ENCODE data around the gene OTC.

Gene OTC

DNA sequence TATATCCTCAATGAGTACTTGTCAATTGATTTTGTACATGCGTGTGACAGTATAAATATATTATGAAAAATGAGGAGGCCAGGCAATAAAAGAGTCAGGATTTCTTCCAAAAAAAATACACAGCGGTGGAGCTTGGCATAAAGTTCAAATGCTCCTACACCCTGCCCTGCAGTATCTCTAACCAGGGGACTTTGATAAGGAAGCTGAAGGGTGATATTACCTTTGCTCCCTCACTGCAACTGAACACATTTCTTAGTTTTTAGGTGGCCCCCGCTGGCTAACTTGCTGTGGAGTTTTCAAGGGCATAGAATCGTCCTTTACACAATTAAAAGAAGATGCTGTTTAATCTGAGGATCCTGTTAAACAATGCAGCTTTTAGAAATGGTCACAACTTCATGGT is at the start of gene OTC:
TSS of gene OTC (plus strand) at position 243 of the 400 bp plus-strand sequence. CDS start at position 336, 93 bp downstream.
- DNase-seq, result no peak

DNA sequence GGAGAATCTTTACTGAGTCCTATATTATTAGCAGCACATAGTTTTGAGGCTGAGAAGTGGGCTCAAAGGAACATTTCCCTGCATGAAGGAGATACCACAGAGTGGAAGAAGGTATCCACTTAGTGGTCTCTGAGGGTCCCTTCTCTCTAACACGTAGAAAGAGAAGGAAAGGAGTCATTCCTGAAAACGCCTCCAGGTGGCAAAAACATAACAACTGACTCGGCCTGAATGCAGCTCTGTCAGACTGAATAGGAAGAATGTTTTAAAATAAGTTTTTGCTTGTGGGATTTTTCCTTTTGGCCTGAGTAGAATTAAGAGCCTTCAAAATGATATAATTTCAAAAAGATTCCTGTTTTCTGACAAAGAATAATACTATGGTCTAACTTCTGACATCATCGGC is 48.4 kb upstream of the OTC start:
- no peak for DNase-seq

DNA sequence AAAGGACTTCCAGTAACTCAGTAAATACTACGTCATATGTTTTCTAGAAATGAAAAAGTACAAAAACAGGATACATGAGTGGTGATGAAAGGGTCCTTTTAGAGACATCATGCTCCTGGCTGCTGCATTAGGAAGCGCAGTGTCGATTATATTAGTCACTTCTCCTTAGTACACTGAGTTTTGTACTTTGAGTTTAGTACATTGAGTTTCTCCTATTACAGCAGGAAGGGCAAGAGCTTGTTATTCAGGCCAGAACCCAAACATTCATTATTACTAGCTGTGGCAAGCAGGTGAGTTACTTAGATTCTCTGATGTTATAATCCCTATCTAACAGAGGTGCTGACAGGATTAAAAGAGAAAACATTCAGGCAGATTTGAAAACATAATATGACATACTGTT is 46.4 kb upstream of the OTC start:
- DNase-seq, result no peak

- DNase-seq, result no peak
Observed at GRCh38 chrX:38311743-38312142, 40.7 kb upstream of the OTC start.

DNA sequence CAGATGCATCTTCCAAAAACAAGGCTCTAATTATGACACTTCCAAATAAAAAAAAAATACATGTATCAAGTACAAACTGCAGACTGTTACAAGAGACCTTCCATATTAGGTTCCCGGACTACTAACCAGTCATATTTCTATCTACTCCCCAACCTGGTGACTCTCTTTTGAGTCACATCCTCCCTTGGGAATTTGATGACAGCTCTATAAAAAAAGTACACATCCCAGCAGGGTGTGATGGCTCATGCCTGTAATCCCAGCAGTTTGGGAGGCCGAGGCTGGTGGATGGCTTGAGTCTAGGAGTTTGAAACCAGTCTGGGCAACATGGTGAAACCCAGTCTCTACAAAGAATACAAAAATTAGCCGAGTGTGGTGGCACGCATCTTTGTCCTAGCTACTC is 40.0 kb upstream of the OTC start:
- DNase-seq, result peak; percentile 93

GRCh38 chrX:38313190-38313589 is 39.2 kb upstream of the OTC start:
- peak; percentile 49 for DNase-seq

DNA sequence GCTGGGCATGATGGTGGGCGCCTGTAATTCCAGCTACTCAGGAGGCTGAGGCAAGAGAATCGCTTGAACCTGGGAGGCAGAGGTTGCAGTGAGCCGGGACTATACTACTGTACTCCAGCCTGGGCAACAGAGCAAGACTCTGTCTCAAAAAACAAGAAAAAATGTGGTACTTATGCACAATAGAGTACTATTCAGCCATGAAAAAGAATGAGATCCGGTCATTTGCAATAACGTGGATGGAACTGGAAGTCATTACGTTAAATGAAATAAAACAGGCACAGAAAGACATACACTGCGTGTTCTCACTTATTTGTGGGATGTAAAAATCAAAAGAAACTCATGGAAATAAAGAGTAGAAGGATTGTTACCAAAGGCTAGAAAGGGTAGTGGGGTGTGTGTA is 37.2 kb upstream of the OTC start:
- no peak for DNase-seq

- no peak for DNase-seq
Observed at GRCh38 chrX:38318196-38318595, 34.2 kb upstream of the OTC start.

DNA sequence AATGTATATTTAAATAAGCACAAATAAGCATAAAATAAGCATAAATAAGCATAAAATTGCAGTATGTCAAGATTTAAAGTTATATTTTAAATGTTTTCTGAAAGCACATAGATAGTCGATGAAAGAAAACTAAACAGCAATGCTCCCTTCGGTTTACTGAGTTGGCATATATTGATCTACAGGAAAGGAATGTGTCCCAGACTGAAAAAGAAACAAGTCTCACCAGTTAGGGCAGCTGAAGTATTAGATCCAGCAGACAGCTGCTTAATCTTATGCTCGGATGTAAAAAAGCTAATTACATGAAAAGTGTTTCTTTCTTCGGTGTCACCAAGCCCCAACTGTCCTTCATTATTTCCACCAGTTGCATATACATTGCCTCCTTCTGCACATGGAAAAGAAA is 33.8 kb upstream of the OTC start:
- DNase-seq, result no peak

- no peak for DNase-seq
Observed at GRCh38 chrX:38320819-38321218, 31.6 kb upstream of the OTC start.

DNA sequence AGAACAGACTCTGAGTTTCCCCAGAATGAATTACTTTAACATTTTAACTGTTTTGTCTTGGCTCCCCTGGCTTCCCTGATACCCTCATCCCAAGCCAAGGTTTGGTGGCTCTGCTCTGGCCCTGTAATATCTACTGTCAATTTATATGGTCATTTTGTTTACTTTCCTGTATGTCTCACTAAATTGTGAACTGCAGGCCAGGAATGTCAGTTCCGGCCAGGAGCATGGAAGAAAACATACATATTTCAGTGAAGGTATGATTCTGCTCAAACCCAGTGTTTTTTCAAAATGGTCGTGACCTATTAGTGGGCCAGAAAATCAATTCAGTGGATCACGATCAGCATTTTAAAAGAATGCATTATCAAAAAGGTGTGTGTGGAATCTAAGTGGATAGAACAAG is 26.3 kb upstream of the OTC start:
- no peak for DNase-seq

GRCh38 chrX:38327007-38327774 is 25.2 kb upstream of the OTC start, which contains the start of gene RPGR:
Gene RPGR, minus strand, starts transcription at chrX:38327509. Its CDS starts 142 bp downstream, at chrX:38327367.
- peak; percentile 93 for DNase-seq

DNA sequence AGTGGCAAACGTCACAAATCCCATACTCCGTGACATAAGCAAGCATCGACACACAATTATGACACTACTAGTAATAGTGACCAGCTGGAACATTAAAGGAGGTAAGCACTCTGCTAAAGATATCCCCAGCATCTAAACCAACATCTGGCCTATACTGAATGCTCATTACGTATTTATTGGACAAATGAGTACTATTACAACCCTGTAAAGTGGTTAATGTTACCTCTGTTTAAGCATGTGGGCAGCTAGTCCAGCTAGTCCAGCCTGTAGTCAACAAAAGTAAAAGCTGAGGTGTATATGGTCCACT is 24.7 kb upstream of the OTC start:
- no peak for DNase-seq

DNA sequence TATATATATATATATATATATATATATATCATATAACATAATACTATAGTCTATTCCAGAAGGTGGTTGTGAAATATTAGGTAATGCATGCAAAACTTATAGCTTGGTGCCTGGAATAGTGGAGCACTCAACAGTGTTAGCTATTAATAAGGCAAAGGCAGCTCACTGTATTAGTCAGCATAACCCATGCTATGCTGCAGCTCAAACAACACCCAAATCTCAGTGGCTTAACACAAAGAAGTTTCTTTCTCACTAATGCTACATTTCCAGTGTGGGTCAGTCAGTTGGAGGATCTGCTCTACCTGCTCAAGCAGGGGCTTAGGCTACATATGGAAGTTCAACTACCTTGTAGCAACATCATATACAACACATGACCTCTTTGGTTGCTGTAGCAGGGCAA is 19.9 kb upstream of the OTC start:
- no peak for DNase-seq

GRCh38 chrX:38335382-38335781 is 17.0 kb upstream of the OTC start:
- no peak for DNase-seq

DNA sequence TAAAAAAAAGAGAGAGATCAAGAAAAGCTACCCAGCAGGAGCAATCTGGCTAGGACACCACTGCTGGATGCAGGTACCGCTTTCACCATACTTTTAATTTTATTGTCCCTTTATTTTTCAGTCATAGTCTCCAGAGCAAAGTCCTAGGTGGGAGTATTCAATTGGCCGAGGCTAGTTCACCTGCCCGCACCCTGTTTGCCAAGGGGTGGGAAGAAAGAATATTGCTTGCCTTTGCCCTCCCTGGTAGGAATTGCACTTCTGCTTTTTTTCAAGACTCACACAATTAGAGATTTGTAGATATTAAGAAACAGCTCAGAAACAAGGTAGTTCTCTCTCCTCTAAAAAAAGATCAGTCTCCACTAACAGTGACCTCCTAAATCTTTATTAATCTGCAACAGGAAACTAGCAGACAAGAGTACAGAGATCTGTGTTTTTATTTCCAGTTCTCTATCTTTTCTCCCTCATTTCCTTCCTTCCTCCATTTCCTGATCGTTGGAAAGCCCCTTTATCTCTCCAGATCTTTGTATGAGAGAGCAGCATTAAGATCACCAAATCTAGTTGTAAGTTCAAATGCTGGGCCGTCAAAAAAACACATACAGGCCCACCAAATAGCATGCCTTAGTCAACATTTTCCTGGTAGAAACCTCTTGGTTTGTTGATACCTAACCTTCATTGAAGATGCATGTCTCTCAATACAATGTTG is 15.7 kb upstream of the OTC start:
- DNase-seq, result no peak

DNA sequence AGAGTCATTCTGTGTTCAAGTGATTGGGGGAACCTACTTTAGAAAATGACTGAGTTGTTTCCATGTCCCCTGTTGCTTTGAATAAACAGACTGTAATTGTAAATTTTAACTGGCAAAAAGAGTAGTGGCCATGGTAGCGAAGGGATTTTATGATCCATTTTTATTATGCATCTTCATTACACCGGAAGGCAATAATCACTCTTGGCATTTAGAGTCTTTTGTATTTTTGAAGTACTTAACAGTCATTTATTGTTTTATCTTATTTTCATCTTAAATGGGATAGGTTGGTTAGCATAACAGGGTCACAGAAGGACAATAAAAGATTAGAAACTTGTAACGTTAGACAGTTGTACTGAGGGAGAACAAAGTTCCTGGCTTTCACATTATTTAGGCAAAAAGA is 11.0 kb upstream of the OTC start:
- DNase-seq, result no peak

- no peak for DNase-seq
Observed at GRCh38 chrX:38342853-38343778, 9.3 kb upstream of the OTC start.

DNA sequence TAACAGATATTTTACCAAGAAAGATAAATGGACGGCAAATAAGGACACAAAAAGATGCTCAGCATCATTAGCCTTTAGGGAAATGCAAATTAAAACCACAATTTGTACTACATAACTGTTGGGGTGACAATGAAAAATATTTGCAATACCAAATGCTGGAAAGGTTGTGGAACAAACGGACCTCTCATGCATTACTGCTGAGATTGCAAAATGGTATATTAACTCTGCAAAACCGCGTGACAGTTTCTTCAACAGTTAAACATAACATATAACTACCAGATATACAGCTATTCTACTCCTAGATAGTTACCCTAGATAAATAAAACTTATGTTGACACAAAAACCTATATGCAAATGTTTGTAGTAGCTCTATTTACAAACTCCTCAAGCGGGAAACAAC is 6.3 kb upstream of the OTC start:
- DNase-seq, result no peak

DNA sequence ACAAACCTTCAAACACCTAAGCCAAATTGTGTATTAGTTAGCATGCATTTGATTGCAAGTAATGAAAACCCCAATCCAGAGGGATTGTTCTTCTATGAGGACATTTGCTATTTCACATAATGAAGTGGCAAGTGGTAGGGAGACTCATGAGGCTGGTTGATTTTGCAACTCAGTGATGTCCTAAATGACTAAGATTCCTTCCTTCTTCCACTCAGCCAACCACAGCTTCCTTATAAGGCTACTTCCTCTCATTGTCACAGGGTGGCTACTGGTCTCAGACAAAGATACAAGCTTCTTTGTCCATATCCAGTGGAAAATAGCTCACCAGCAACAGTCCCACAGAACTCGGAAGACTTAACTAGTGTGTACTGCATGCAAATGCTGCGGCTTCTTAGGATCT is 5.3 kb upstream of the OTC start:
- peak; percentile 68 for DNase-seq

GRCh38 chrX:38351346-38351745 is 1.1 kb upstream of the OTC start:
- no peak for DNase-seq

- no peak for DNase-seq
Observed at GRCh38 chrX:38356401-38356800, 4.0 kb downstream of the OTC start.

All from fibroblast of skin of right biceps (primary cell).